ENCODE results near the gene RPAP3.

DNA sequence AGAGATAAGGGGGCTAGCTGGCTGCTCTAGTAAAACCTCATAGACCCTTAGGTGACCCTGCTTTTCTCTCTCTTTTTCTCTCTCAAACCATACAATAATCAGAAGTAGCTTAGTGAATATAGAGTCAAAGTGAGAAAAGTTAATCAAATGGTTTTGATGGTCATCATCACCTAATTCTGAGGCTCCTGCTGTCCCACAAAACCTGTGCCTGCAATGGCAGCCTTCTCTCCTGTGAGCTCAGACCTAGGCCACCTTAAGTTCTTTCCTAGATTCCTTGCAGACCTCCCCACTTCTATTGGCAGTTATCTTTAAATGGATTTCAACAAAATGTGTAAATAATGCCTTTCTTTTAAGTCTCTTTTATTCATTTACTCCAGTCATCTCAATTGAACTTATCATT lies 1.5 kb upstream of the RPAP3 start:
- TF ChIP-seq CTCF (IDR thresholded peaks at IDR 0.05; ENCODE audit: insufficient read depth, low read length, poor library complexity, severe bottlenecking) = no peak
- TF ChIP-seq EZH2phosphoT487 (conservative IDR thresholded peaks at IDR 0.05; ENCODE audit: low read length) = no peak
